Measurements from ENCODE around the gene SLC35F1.
A peak's percentile ranks its signal among the peaks of the same experiment; 100 is the strongest.

Gene SLC35F1

DNA sequence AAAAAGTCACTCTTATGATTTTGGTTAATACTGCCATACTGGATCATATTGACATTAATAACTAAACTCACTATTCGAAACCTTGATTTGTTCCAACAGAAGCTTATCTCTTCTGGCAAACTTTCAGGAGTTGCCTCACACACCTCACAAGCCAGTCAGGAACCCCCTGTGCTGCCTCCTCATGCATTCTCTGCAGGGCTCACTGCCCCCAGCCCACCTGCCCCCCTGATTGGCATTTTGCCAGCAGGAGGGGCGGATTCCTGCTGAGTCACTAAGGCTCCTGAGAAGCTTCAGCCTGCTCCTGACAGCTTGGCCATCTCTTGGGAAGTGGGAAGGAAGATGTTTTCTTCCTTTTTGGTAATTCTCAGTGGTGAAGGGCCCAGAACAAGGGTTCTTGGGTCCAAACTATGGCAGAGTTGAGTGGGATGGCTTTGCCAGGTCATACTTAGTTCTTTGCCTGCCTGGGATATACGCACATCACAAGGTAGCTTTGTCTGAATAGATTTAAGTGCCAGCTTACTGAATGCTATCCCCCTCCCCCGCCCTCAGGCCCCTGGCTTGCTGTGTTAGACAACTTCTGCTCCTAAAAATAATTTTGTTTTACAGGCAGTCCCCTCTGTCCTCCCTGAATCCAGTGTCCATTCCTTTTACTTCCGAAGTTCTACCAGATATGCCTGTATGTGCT is 31.4 kb downstream of the SLC35F1 start:
- Histone ChIP-seq H3K27me3 (ENCODE audit: control insufficient read depth in 3 of 3, insufficient read depth in 3 of 3, low read depth in 1 of 3, low read length in 3 of 3) (no peaks in the 10 kb centered on the region), H3K14ac (ENCODE audit: low read length) (no peak overlapping the region), H3K4me2 (ENCODE audit: insufficient read depth, low read length, poor library complexity, severe bottlenecking) (no peak overlapping the region), H3K4ac (ENCODE audit: low read length) (no peak overlapping the region), H2BK15ac (ENCODE audit: low read length) (no peak overlapping the region), H2BK5ac (ENCODE audit: low read length) (no peak overlapping the region), H3K4me1 (ENCODE audit: control insufficient read depth in 2 of 2, insufficient read depth in 1 of 2, low read depth in 1 of 2, low read length in 2 of 2) (peaks cover 5 to 9% of the 10 kb centered on the region in 2 donors), H3K36me3 (replicated peaks in 1 of 2; ENCODE audit: control insufficient read depth in 2 of 2, insufficient read depth in 2 of 2, low read length in 2 of 2) (no peaks in the 10 kb centered on the region), H3K4me3 (ENCODE audit: low read length in 2 of 2) (no peak overlapping the region), H3K9ac (ENCODE audit: low read depth, low read length, poor library complexity) (no peak overlapping the region), H3K27ac (replicated peaks; ENCODE audit: low read length) (no peak overlapping the region), H3K79me1 (ENCODE audit: low read depth, low read length) (no peaks in the 10 kb centered on the region), H3K18ac (ENCODE audit: low read length) (peak overlapping the region; percentile 44), H3K23ac (ENCODE audit: low read depth, low read length, poor library complexity) (no peak overlapping the region), H4K8ac (ENCODE audit: low read depth, low read length) (no peak overlapping the region), H2BK12ac (ENCODE audit: low read length) (no peak overlapping the region), H2AK5ac (ENCODE audit: low read depth, low read length) (no peak overlapping the region), H4K91ac (ENCODE audit: low read depth, low read length, poor library complexity) (no peak overlapping the region), H2AFZ (ENCODE audit: low read length) (no peak overlapping the region), H2BK120ac (ENCODE audit: low read depth, low read length) (no peak overlapping the region), H3K9me3 (replicated peaks in 1 of 2; ENCODE audit: control insufficient read depth in 2 of 2, insufficient read depth in 1 of 2, low read depth in 1 of 2, low read length in 2 of 2) (peaks cover 2 to 8% of the 10 kb centered on the region in 2 donors)
- WGBS, 2 donors (ENCODE audit: extremely low coverage in 2 of 2, insufficient read length in 2 of 2, insufficient replicate concordance in 1 of 2): no CpG with 5 or more reads among the region's 5 CpGs
- no peak for DNase-seq (ENCODE audit: low spot score)

DNA sequence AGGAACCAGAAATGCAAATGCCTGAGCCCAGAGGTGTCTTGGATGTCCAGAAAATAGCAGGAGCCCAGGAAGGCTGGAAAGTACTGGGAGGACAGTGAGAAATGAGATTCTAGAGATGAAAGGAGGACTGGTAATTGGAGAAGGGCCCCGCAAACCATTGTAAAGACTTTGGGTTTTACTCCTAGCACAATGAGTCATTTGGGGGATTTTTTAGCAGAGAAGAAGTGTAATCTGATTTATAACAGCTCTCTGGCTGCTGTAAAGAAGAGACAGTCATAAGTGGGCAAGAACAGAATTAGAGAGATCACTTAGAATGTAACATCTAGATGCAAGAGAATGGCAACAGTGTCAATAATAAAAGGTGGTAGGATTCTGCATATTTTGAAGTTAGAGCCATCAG is 40.2 kb downstream of the SLC35F1 start:
- Histone ChIP-seq H2BK12ac (ENCODE audit: low read length) (no peak overlapping the region), H3K9ac (ENCODE audit: low read depth, low read length, poor library complexity) (no peak overlapping the region), H3K23ac (ENCODE audit: low read depth, low read length, poor library complexity) (no peak overlapping the region), H3K4me3 (ENCODE audit: low read length in 2 of 2) (no peak overlapping the region), H4K91ac (ENCODE audit: low read depth, low read length, poor library complexity) (no peak overlapping the region), H3K4ac (ENCODE audit: low read length) (no peak overlapping the region), H3K14ac (ENCODE audit: low read length) (no peak overlapping the region), H2BK15ac (ENCODE audit: low read length) (no peak overlapping the region), H4K8ac (ENCODE audit: low read depth, low read length) (no peak overlapping the region), H3K79me1 (ENCODE audit: low read depth, low read length) (no peaks in the 10 kb centered on the region), H3K18ac (ENCODE audit: low read length) (no peak overlapping the region), H3K27ac (replicated peaks; ENCODE audit: low read length) (no peak overlapping the region), H3K9me3 (replicated peaks in 1 of 2; ENCODE audit: control insufficient read depth in 2 of 2, insufficient read depth in 1 of 2, low read depth in 1 of 2, low read length in 2 of 2) (peaks cover 0 to 8% of the 10 kb centered on the region in 2 donors), H3K4me2 (ENCODE audit: insufficient read depth, low read length, poor library complexity, severe bottlenecking) (no peak overlapping the region), H3K27me3 (ENCODE audit: control insufficient read depth in 3 of 3, insufficient read depth in 3 of 3, low read depth in 1 of 3, low read length in 3 of 3) (no peaks in the 10 kb centered on the region), H2AK5ac (ENCODE audit: low read depth, low read length) (no peak overlapping the region), H2AFZ (ENCODE audit: low read length) (no peak overlapping the region), H2BK120ac (ENCODE audit: low read depth, low read length) (no peak overlapping the region), H3K4me1 (ENCODE audit: control insufficient read depth in 2 of 2, insufficient read depth in 1 of 2, low read depth in 1 of 2, low read length in 2 of 2) (peaks cover 3 to 18% of the 10 kb centered on the region in 2 donors), H2BK5ac (ENCODE audit: low read length) (no peak overlapping the region), H3K36me3 (replicated peaks in 1 of 2; ENCODE audit: control insufficient read depth in 2 of 2, insufficient read depth in 2 of 2, low read length in 2 of 2) (no peaks in the 10 kb centered on the region)
- WGBS, 2 donors (ENCODE audit: extremely low coverage in 2 of 2, insufficient read length in 2 of 2, insufficient replicate concordance in 1 of 2): no CpG with 5 or more reads among the region's 1 CpG
- DNase-seq (ENCODE audit: low spot score): no peak

DNA sequence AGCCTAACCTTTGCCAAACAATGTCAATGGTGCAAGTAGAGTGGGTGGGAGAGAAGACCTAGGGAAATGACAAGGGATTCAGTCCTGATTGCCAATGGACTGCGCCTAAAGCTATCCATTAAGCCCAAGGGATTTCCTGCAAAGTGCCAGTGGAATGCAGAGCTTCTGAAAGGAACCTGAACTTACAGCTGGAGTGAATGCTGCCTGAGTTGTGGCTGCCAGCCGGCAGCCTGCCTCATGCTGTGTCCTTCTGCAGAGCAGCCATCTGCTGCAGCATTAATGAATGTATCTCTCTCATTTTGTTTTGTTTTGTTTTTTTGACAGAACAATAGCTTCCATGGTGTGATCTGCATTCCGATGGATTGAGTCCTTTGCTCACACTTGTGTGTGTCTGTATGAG is 44.7 kb downstream of the SLC35F1 start:
- H3K36me3 ChIP-seq (replicated peaks in 1 of 2; ENCODE audit: control insufficient read depth in 2 of 2, insufficient read depth in 2 of 2, low read length in 2 of 2): no peaks in the 10 kb centered on the region
- H3K27me3 ChIP-seq (ENCODE audit: control insufficient read depth in 3 of 3, insufficient read depth in 3 of 3, low read depth in 1 of 3, low read length in 3 of 3): no peaks in the 10 kb centered on the region
- no peak overlapping the region for H3K4me2 ChIP-seq (ENCODE audit: insufficient read depth, low read length, poor library complexity, severe bottlenecking)
- no peak overlapping the region for H4K8ac ChIP-seq (ENCODE audit: low read depth, low read length)
- H3K4me3 ChIP-seq (ENCODE audit: low read length in 2 of 2): no peak overlapping the region
- no peak overlapping the region for H2AFZ ChIP-seq (ENCODE audit: low read length)
- DNase-seq (ENCODE audit: low spot score): peak; percentile 72
- H3K9ac ChIP-seq (ENCODE audit: low read depth, low read length, poor library complexity): no peak overlapping the region
- no peak overlapping the region for H2BK12ac ChIP-seq (ENCODE audit: low read length)
- no peaks in the 10 kb centered on the region for H3K9me3 ChIP-seq (replicated peaks in 1 of 2; ENCODE audit: control insufficient read depth in 2 of 2, insufficient read depth in 1 of 2, low read depth in 1 of 2, low read length in 2 of 2)
- H2BK15ac ChIP-seq (ENCODE audit: low read length): no peak overlapping the region
- no peak overlapping the region for H4K91ac ChIP-seq (ENCODE audit: low read depth, low read length, poor library complexity)
- H3K27ac ChIP-seq (replicated peaks; ENCODE audit: low read length): no peak overlapping the region
- H3K14ac ChIP-seq (ENCODE audit: low read length): no peak overlapping the region
- H3K4me1 ChIP-seq (ENCODE audit: control insufficient read depth in 2 of 2, insufficient read depth in 1 of 2, low read depth in 1 of 2, low read length in 2 of 2): peaks cover 14 to 37% of the 10 kb centered on the region in 2 donors
- WGBS, 2 donors (ENCODE audit: extremely low coverage in 2 of 2, insufficient read length in 2 of 2, insufficient replicate concordance in 1 of 2): no CpG with 5 or more reads among the region's 3 CpGs
- no peak overlapping the region for H3K18ac ChIP-seq (ENCODE audit: low read length)
- no peak overlapping the region for H2BK120ac ChIP-seq (ENCODE audit: low read depth, low read length)
- no peak overlapping the region for H3K23ac ChIP-seq (ENCODE audit: low read depth, low read length, poor library complexity)
- H2AK5ac ChIP-seq (ENCODE audit: low read depth, low read length): no peak overlapping the region
- H2BK5ac ChIP-seq (ENCODE audit: low read length): no peak overlapping the region
- no peaks in the 10 kb centered on the region for H3K79me1 ChIP-seq (ENCODE audit: low read depth, low read length)
- no peak overlapping the region for H3K4ac ChIP-seq (ENCODE audit: low read length)

DNA sequence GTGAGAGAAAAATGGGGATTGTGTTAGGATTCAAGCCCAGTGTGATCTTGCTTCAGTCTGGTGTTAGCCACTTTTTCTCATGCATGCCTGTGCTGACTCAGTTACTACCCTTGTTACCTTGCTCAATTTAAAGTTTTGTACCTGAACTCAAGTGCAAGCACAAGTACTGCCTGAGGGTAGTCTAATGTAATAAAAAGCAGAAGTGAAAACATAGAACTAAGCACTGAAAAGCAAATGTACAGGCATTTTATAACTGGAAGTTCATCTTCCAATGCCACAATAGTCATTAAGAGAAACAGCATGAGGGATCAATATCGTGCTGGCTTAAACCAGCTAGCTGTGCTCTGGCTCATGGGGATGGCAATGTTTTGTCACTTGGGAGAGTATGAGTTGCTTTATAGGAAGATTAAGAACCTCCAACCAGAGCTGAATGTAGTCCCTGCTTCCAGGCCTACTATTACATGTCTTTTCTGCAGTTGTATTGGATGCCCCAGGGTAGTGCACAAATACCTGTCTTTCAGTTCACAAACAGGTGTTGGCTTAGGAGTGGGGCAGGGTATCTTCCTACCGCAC is 48.7 kb downstream of the SLC35F1 start:
- WGBS, 2 donors (ENCODE audit: extremely low coverage in 2 of 2, insufficient read length in 2 of 2, insufficient replicate concordance in 1 of 2): no CpG with 5 or more reads among the region's 2 CpGs
- no peak overlapping the region for H2BK120ac ChIP-seq (ENCODE audit: low read depth, low read length)
- peak overlapping the region; percentile 54 for H3K27ac ChIP-seq (replicated peaks; ENCODE audit: low read length)

More for the DNA sequence above, 48.7 kb downstream of the SLC35F1 start:
- Histone ChIP-seq H3K4me1 (ENCODE audit: control insufficient read depth in 2 of 2, insufficient read depth in 1 of 2, low read depth in 1 of 2, low read length in 2 of 2) (peaks cover 15 to 50% of the 10 kb centered on the region in 2 donors), H3K4me3 (ENCODE audit: low read length in 2 of 2) (no peak overlapping the region), H4K8ac (ENCODE audit: low read depth, low read length) (no peak overlapping the region), H3K4ac (ENCODE audit: low read length) (no peak overlapping the region), H3K36me3 (replicated peaks in 1 of 2; ENCODE audit: control insufficient read depth in 2 of 2, insufficient read depth in 2 of 2, low read length in 2 of 2) (no peaks in the 10 kb centered on the region), H2BK12ac (ENCODE audit: low read length) (no peak overlapping the region), H3K14ac (ENCODE audit: low read length) (no peak overlapping the region), H2AFZ (ENCODE audit: low read length) (no peak overlapping the region), H4K91ac (ENCODE audit: low read depth, low read length, poor library complexity) (no peak overlapping the region), H3K27me3 (ENCODE audit: control insufficient read depth in 3 of 3, insufficient read depth in 3 of 3, low read depth in 1 of 3, low read length in 3 of 3) (no peaks in the 10 kb centered on the region), H2BK15ac (ENCODE audit: low read length) (no peak overlapping the region), H2AK5ac (ENCODE audit: low read depth, low read length) (no peak overlapping the region), H2BK5ac (ENCODE audit: low read length) (no peak overlapping the region), H3K9ac (ENCODE audit: low read depth, low read length, poor library complexity) (no peak overlapping the region), H3K9me3 (replicated peaks in 1 of 2; ENCODE audit: control insufficient read depth in 2 of 2, insufficient read depth in 1 of 2, low read depth in 1 of 2, low read length in 2 of 2) (no peaks in the 10 kb centered on the region), H3K79me1 (ENCODE audit: low read depth, low read length) (no peaks in the 10 kb centered on the region), H3K18ac (ENCODE audit: low read length) (no peak overlapping the region), H3K23ac (ENCODE audit: low read depth, low read length, poor library complexity) (no peak overlapping the region), H3K4me2 (ENCODE audit: insufficient read depth, low read length, poor library complexity, severe bottlenecking) (no peak overlapping the region)
- DNase-seq (ENCODE audit: low spot score): no peak

All from neuronal stem cell (in vitro differentiated cells).